ENCODE measurements around the gene ATP11A. TPM values are rescaled to one million over a fixed set of nuclear protein-coding genes. Genes with fewer than 3 reads are reported as not detected.

The ATP11A gene
- total RNA-seq, 1 donor from 2014 or later: 11.5 TPM

DNA sequence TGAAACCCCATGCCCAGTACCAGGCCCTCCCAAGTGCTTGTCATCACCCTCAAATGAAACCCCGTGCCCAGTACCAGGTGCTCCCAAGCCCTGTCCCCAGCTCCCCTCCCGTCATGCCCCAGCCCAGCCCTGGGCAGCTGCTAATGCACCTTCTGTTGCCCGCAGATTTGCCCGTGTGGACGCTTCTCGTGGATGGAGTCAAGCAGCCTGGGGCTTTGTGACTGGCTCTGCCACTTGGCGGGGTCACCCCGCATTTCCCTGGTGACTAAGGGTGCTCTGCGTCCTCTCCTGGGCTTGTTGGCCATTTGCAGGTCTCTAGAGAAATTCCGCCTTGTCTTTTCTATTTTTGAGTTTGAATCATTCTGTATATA, 82.7 kb downstream of the ATP11A start:
- H3K27ac ChIP-seq (ENCODE audit: low read depth, low read length): no peak overlapping the region
- no peaks in the 10 kb centered on the region for H3K9me3 ChIP-seq (ENCODE audit: control insufficient read depth in 3 of 3, low read length in 3 of 3)
- H3K4me1 ChIP-seq (ENCODE audit: control insufficient read depth in 3 of 3, insufficient read depth in 3 of 3, low read length in 3 of 3): peaks cover 16 to 28% (median 17%) of the 10 kb centered on the region in 3 donors
- H3K9ac ChIP-seq (ENCODE audit: low read depth in 1 of 3, low read length in 3 of 3): no peak overlapping the region
- no peaks in the 10 kb centered on the region for H3K27me3 ChIP-seq (ENCODE audit: control insufficient read depth in 3 of 3, insufficient read depth in 3 of 3, low read length in 3 of 3)
- H3K4me3 ChIP-seq (ENCODE audit: low read length in 3 of 3): no peak overlapping the region
- H3K36me3 ChIP-seq (ENCODE audit: control insufficient read depth in 3 of 3, insufficient read depth in 3 of 3, low read length in 3 of 3): no peaks in the 10 kb centered on the region

DNA sequence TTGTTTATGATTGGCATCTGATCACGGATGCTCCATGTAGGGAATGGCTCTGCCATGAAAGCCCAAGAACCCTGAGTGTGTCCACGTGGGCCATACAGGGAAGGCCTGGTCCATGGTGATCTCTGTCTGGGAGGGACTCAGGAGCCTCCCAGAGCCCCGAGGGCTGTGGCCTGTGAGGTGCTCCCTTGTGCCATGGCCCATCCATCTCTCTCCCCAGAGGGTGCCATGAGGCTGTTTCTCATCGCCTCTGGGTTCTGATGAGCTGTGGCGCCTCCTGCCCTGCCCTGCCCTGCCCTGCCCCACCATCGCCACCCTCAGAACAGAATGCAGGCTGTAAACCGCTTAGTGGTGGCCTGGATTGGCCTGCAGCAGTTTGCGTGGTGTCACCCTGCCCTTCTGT, 83.1 kb downstream of the ATP11A start:
- H3K27ac ChIP-seq (ENCODE audit: low read depth, low read length): no peak overlapping the region
- no peaks in the 10 kb centered on the region for H3K27me3 ChIP-seq (ENCODE audit: control insufficient read depth in 3 of 3, insufficient read depth in 3 of 3, low read length in 3 of 3)
- peaks cover 16 to 28% (median 17%) of the 10 kb centered on the region in 3 donors for H3K4me1 ChIP-seq (ENCODE audit: control insufficient read depth in 3 of 3, insufficient read depth in 3 of 3, low read length in 3 of 3)
- no peak overlapping the region for H3K9ac ChIP-seq (ENCODE audit: low read depth in 1 of 3, low read length in 3 of 3)
- H3K4me3 ChIP-seq (ENCODE audit: low read length in 3 of 3): no peak overlapping the region
- H3K36me3 ChIP-seq (ENCODE audit: control insufficient read depth in 3 of 3, insufficient read depth in 3 of 3, low read length in 3 of 3): no peaks in the 10 kb centered on the region
- no peaks in the 10 kb centered on the region for H3K9me3 ChIP-seq (ENCODE audit: control insufficient read depth in 3 of 3, low read length in 3 of 3)

DNA sequence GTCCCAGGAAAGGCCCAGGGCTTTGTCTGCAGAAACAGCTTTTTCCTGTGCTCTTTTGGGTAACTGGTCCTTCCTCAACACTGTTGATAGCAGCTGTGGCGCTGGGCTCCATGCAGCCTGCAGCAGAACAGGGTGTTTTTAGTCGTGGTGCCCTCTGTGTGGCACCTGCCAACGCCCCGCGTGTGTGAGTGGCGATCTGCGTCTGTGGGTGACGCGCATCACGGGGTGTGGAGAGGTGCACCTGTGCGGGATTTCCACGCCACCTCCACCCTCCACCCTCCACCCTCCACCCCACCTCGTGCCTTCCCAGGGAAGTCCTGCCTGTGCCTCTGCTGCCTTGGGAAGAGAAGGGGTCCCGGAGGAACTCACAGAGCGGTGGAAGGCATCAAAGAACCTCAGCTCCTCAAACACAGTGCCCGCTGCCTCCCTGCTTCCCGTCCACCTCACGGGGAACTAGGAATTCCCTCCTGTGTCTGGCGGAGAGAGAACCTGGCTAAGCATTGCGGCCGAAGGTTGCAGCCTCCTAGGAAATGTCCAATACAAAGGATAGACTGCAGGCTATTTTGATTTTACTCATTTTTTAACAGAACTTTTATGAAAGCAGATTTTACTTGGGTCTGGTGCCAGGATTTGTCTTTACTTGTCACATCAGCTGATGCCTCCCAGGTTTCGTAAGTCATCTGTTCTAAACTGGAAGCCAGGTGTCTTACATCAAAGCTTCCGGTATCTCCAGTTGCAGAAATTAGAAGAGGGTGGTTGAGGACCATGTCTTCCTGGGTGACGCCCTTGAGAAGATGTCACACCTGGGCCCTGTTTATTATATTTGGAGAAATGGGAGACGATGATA, 84.0 kb downstream of the ATP11A start:
- H3K27me3 ChIP-seq (ENCODE audit: control insufficient read depth in 3 of 3, insufficient read depth in 3 of 3, low read length in 3 of 3): no peaks in the 10 kb centered on the region
- no peaks in the 10 kb centered on the region for H3K36me3 ChIP-seq (ENCODE audit: control insufficient read depth in 3 of 3, insufficient read depth in 3 of 3, low read length in 3 of 3)
- no peak overlapping the region for H3K9ac ChIP-seq (ENCODE audit: low read depth in 1 of 3, low read length in 3 of 3)
- H3K9me3 ChIP-seq (ENCODE audit: control insufficient read depth in 3 of 3, low read length in 3 of 3): no peaks in the 10 kb centered on the region
- no peak overlapping the region for H3K4me3 ChIP-seq (ENCODE audit: low read length in 3 of 3)
- peaks cover 14 to 24% (median 16%) of the 10 kb centered on the region in 3 donors for H3K4me1 ChIP-seq (ENCODE audit: control insufficient read depth in 3 of 3, insufficient read depth in 3 of 3, low read length in 3 of 3)
- H3K27ac ChIP-seq (ENCODE audit: low read depth, low read length): no peak overlapping the region

DNA sequence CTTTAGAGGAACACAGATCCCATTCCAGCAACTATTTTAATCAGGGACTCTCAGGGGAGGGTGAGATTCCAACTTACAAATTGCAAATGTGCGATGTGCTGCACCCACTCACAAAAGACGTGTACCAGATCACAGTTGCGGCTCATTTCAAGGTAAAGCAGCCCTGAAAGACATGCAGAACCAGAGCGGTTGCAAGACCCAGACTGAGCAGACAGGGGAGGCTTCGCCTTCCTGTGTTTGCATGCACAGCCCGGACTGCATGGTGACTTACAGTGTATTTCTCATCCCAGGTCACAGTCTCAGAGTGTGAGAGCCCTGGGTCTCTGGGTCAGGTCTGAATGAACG, 84.6 kb downstream of the ATP11A start:
- no peaks in the 10 kb centered on the region for H3K9me3 ChIP-seq (ENCODE audit: control insufficient read depth in 3 of 3, low read length in 3 of 3)
- H3K9ac ChIP-seq (ENCODE audit: low read depth in 1 of 3, low read length in 3 of 3): no peak overlapping the region
- H3K36me3 ChIP-seq (ENCODE audit: control insufficient read depth in 3 of 3, insufficient read depth in 3 of 3, low read length in 3 of 3): no peaks in the 10 kb centered on the region
- H3K4me3 ChIP-seq (ENCODE audit: low read length in 3 of 3): no peak overlapping the region
- H3K27me3 ChIP-seq (ENCODE audit: control insufficient read depth in 3 of 3, insufficient read depth in 3 of 3, low read length in 3 of 3): no peaks in the 10 kb centered on the region
- peaks cover 11 to 18% (median 12%) of the 10 kb centered on the region in 3 donors for H3K4me1 ChIP-seq (ENCODE audit: control insufficient read depth in 3 of 3, insufficient read depth in 3 of 3, low read length in 3 of 3)
- H3K27ac ChIP-seq (ENCODE audit: low read depth, low read length): no peak overlapping the region

DNA sequence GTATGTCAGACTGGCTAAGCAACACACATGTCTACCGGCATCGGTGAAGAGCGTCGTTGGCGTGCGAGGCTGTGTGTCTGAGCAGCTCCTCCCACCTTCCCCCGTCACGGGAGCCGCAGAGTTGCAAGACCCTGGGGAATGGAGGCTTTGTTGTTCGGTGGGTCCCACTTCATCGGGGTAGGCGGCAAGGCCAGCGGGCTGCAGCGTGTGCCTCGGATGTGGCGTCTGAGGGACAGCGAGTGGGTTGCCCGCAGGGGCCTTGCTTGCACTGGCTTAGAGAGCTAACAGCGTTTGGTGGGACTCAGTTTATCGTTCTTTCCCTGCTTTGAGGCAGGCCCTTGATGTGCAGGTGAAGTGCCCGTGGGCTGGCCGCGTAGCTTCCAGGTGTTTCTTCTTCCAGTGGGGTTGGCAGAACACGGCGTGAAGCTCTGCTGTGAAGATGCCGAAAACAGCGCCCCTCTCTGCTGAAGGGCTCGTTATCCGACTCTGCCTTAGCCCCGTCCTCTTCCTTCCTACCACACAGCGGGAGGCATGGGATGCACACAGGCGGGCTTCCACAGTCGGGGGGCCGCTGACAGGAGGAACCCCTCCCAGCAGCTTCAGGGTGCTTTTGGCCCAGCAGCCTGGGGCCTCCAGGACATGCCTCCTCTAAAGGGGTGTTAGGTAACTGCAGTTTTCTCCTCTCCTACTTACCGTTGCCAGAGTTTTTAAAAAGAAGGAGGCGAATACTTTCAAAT, 85.2 kb downstream of the ATP11A start:
- Histone ChIP-seq H3K4me1 (ENCODE audit: control insufficient read depth in 3 of 3, insufficient read depth in 3 of 3, low read length in 3 of 3) (peaks cover 5 to 12% (median 6%) of the 10 kb centered on the region in 3 donors), H3K27me3 (ENCODE audit: control insufficient read depth in 3 of 3, insufficient read depth in 3 of 3, low read length in 3 of 3) (no peaks in the 10 kb centered on the region), H3K9ac (ENCODE audit: low read depth in 1 of 3, low read length in 3 of 3) (no peak overlapping the region), H3K9me3 (ENCODE audit: control insufficient read depth in 3 of 3, low read length in 3 of 3) (no peaks in the 10 kb centered on the region), H3K36me3 (ENCODE audit: control insufficient read depth in 3 of 3, insufficient read depth in 3 of 3, low read length in 3 of 3) (no peaks in the 10 kb centered on the region), H3K27ac (ENCODE audit: low read depth, low read length) (no peak overlapping the region), H3K4me3 (ENCODE audit: low read length in 3 of 3) (no peak overlapping the region)

DNA sequence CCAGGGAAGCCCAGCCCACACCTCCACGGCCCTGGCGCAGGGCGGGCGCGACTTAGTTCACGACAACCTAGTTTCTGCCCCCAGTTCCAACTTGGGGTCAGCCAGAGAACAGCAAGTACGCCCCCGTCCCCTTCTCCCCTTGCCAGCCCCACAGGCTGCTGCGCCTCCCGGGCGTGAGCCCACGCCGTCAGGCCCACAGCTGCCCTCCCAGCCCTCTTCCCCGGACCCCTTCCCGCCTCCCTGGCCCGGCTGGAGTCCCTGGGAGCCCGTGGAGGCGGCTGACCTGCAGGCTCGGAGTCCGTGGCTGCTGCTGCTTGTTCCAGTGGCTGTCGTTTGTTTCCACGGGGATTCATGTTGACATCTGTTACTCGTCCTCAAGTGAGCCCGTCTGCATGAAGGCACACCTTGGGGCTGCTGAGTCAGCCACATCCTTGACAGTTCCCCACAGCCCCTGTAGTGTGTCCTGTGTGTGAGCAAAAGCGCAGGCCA, 86.0 kb downstream of the ATP11A start:
- no peaks in the 10 kb centered on the region for H3K9me3 ChIP-seq (ENCODE audit: control insufficient read depth in 3 of 3, low read length in 3 of 3)
- H3K4me1 ChIP-seq (ENCODE audit: control insufficient read depth in 3 of 3, insufficient read depth in 3 of 3, low read length in 3 of 3): peaks cover 5 to 6% (median 6%) of the 10 kb centered on the region in 3 donors
- no peaks in the 10 kb centered on the region for H3K36me3 ChIP-seq (ENCODE audit: control insufficient read depth in 3 of 3, insufficient read depth in 3 of 3, low read length in 3 of 3)

DNA sequence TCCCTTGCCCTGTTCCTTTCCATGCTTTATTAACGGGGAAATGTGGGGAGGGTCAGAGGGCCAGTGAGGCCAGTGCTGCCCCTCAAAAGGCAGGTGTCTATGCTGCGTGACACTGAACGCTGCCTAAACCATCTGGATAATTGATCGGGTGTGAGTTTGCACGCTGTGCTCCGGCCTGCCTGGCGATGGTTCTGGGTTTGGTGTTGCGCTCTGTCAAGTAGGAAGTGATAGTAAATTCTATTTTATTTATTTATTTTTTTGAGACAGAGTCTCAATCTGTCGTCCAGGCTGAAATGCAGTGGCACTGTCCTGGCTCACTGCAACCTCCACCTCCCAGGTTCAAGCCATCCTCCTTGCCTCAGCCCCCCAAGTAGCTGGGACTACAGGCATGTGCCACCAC, 86.5 kb downstream of the ATP11A start:
- no peaks in the 10 kb centered on the region for H3K36me3 ChIP-seq (ENCODE audit: control insufficient read depth in 3 of 3, insufficient read depth in 3 of 3, low read length in 3 of 3)
- H3K9me3 ChIP-seq (ENCODE audit: control insufficient read depth in 3 of 3, low read length in 3 of 3): no peaks in the 10 kb centered on the region
- H3K27me3 ChIP-seq (ENCODE audit: control insufficient read depth in 3 of 3, insufficient read depth in 3 of 3, low read length in 3 of 3): no peaks in the 10 kb centered on the region
- peaks cover 5 to 8% (median 6%) of the 10 kb centered on the region in 3 donors for H3K4me1 ChIP-seq (ENCODE audit: control insufficient read depth in 3 of 3, insufficient read depth in 3 of 3, low read length in 3 of 3)
- no peak overlapping the region for H3K27ac ChIP-seq (ENCODE audit: low read depth, low read length)
- H3K9ac ChIP-seq (ENCODE audit: low read depth in 1 of 3, low read length in 3 of 3): no peak overlapping the region
- H3K4me3 ChIP-seq (ENCODE audit: low read length in 3 of 3): no peak overlapping the region

More for the DNA sequence above, 86.0 kb downstream of the ATP11A start:
- no peaks in the 10 kb centered on the region for H3K27me3 ChIP-seq (ENCODE audit: control insufficient read depth in 3 of 3, insufficient read depth in 3 of 3, low read length in 3 of 3)
- H3K27ac ChIP-seq (ENCODE audit: low read depth, low read length): no peak overlapping the region
- no peak overlapping the region for H3K9ac ChIP-seq (ENCODE audit: low read depth in 1 of 3, low read length in 3 of 3)
- no peak overlapping the region for H3K4me3 ChIP-seq (ENCODE audit: low read length in 3 of 3)

DNA sequence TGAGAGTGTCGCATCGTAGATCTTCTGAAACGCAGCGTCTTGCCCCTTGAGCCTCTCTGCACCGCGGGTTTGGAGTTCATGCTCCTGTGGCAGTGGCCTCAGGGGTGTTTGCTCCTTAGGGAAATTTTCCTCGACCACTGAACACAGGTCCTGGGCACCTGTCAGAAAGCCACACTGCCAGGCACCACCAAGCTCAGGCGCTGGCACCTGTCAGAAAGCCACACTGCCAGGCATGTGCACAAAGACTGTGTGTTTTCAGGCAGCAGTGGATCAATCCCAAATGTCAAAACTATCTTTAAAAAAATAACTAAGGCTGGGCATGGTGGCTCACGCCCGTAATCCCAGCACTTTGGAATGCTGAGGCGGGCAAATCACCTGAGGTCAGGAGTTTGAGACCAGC, 87.1 kb downstream of the ATP11A start:
- no peak overlapping the region for H3K4me3 ChIP-seq (ENCODE audit: low read length in 3 of 3)

DNA sequence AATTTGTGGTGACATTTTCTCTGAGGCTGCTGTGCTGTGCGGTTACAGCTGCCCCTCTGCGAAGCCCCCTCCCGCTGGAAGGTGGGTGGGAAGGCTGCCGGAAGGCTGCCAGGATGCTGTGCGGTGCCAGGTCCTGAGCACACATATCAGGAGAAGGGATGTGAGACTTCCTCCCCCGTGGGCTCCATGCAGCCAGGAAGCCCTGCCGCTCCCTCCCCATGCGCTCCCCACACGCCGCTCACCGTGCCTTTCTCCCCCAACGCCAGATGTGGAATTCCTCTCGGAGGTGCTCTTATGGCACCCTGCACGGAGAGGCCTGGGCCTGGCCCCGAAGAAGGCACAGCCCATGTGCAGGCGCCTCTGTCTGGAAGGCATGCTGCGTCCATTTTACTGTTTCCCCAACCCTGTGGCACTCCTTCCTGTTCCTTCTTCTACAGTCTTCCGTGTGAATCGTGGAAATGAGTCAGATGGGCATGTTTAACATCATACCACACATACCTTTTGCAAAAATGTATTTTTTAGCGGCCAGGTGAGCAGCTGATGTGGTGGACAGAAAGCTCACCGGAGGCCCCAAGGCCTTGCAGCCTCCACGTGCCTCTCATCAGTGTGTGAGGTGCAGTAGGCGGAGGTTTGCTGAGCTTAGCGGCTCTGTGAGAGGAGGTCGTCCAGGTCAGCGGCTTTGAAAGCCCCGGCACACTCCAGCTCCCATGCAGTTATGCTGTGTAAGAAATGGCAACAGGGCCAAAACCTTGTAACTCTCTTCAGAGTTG, 88.0 kb downstream of the ATP11A start:
- H3K27ac ChIP-seq (ENCODE audit: low read depth, low read length): no peak overlapping the region
- no peak overlapping the region for H3K4me3 ChIP-seq (ENCODE audit: low read length in 3 of 3)
- peaks cover 13 to 22% (median 14%) of the 10 kb centered on the region in 3 donors for H3K4me1 ChIP-seq (ENCODE audit: control insufficient read depth in 3 of 3, insufficient read depth in 3 of 3, low read length in 3 of 3)
- no peak overlapping the region for H3K9ac ChIP-seq (ENCODE audit: low read depth in 1 of 3, low read length in 3 of 3)
- no peaks in the 10 kb centered on the region for H3K9me3 ChIP-seq (ENCODE audit: control insufficient read depth in 3 of 3, low read length in 3 of 3)
- no peaks in the 10 kb centered on the region for H3K36me3 ChIP-seq (ENCODE audit: control insufficient read depth in 3 of 3, insufficient read depth in 3 of 3, low read length in 3 of 3)
- no peaks in the 10 kb centered on the region for H3K27me3 ChIP-seq (ENCODE audit: control insufficient read depth in 3 of 3, insufficient read depth in 3 of 3, low read length in 3 of 3)

More for the DNA sequence above, 87.1 kb downstream of the ATP11A start:
- Histone ChIP-seq H3K27ac (ENCODE audit: low read depth, low read length) (no peak overlapping the region), H3K36me3 (ENCODE audit: control insufficient read depth in 3 of 3, insufficient read depth in 3 of 3, low read length in 3 of 3) (no peaks in the 10 kb centered on the region), H3K27me3 (ENCODE audit: control insufficient read depth in 3 of 3, insufficient read depth in 3 of 3, low read length in 3 of 3) (no peaks in the 10 kb centered on the region), H3K9me3 (ENCODE audit: control insufficient read depth in 3 of 3, low read length in 3 of 3) (no peaks in the 10 kb centered on the region), H3K9ac (ENCODE audit: low read depth in 1 of 3, low read length in 3 of 3) (no peak overlapping the region), H3K4me1 (ENCODE audit: control insufficient read depth in 3 of 3, insufficient read depth in 3 of 3, low read length in 3 of 3) (peaks cover 6 to 14% (median 8%) of the 10 kb centered on the region in 3 donors)

Data from skeletal muscle tissue (tissue), 4 donors.